ENCODE results near the gene PLD1. TPM values are rescaled to one million over a fixed set of nuclear protein-coding genes. Genes with fewer than 3 reads are reported as not detected.
A peak's percentile ranks its signal among the peaks of the same experiment; 100 is the strongest.

PLD1 gene
- total and polyA plus RNA-seq, 11 donors: 12.3 to 106 (median 61.0) TPM

GRCh38 chr3:171604370-171604769 is 205.9 kb downstream of the PLD1 start:
- Histone ChIP-seq H3K4me3 (no peak overlapping the region), H3K27me3 (no peaks in the 10 kb centered on the region), H3K27ac (no peak overlapping the region), H3K4me1 (peaks cover 0 to 4% (median 0%) of the 10 kb centered on the region in 12 donors), H3K36me3 (peaks cover 0 to 71% (median 32%) of the 10 kb centered on the region in 9 donors), H3K9me3 (no peaks in the 10 kb centered on the region)
- whole genome bisulfite sequencing, 4 donors: 87 to 93% (median 89%) methylated on average over 5 of the region's 5 CpGs
- no peak for ATAC-seq
- no peak for TF ChIP-seq POLR2A (IDR thresholded peaks at IDR 0.05)
- no peak for TF ChIP-seq CTCF (IDR thresholded peaks at IDR 0.05)
- no peak for DNase-seq
- intact Hi-C loops (cut with DNase I): no loop called here

- ATAC-seq (no peak), DNase-seq (no peak)
- TF ChIP-seq CTCF (IDR thresholded peaks at IDR 0.05) (no peak), POLR2A (IDR thresholded peaks at IDR 0.05) (no peak)
- intact Hi-C loops (cut with DNase I): no loop called here
- 91 to 95% (median 93%) methylated on average over 4 of the region's 4 CpGs for WGBS, 4 donors
- Histone ChIP-seq H3K27ac (no peak overlapping the region), H3K4me3 (no peak overlapping the region), H3K27me3 (no peaks in the 10 kb centered on the region), H3K9me3 (no peaks in the 10 kb centered on the region), H3K36me3 (peaks cover 0 to 75% (median 32%) of the 10 kb centered on the region in 9 donors), H3K4me1 (no peaks in the 10 kb centered on the region)
Observed at GRCh38 chr3:171602072-171602471, 208.2 kb downstream of the PLD1 start.

GRCh38 chr3:171600030-171600429 is 210.3 kb downstream of the PLD1 start:
- ATAC-seq: no peak
- intact Hi-C loops (cut with DNase I): no loop called here
- peaks cover 0 to 59% (median 32%) of the 10 kb centered on the region in 9 donors for H3K36me3 ChIP-seq
- H3K9me3 ChIP-seq: no peaks in the 10 kb centered on the region
- 90 to 93% (median 91%) methylated on average over 6 of the region's 6 CpGs for WGBS, 4 donors
- no peaks in the 10 kb centered on the region for H3K27me3 ChIP-seq
- no peak overlapping the region for H3K27ac ChIP-seq
- H3K4me1 ChIP-seq: no peaks in the 10 kb centered on the region
- TF ChIP-seq POLR2A (IDR thresholded peaks at IDR 0.05) (no peak), CTCF (IDR thresholded peaks at IDR 0.05) (no peak)
- H3K4me3 ChIP-seq: no peak overlapping the region
- DNase-seq: no peak

GRCh38 chr3:171598990-171599389 is 211.3 kb downstream of the PLD1 start:
- TF ChIP-seq POLR2A (IDR thresholded peaks at IDR 0.05) (no peak), CTCF (IDR thresholded peaks at IDR 0.05) (no peak)
- H3K4me1 ChIP-seq: no peaks in the 10 kb centered on the region
- WGBS, 4 donors: 84 to 87% (median 86%) methylated on average over 3 of the region's 3 CpGs
- DNase-seq (no peak), ATAC-seq (peak in 1 of 4 donors; percentile 7)
- peaks cover 0 to 48% (median 28%) of the 10 kb centered on the region in 9 donors for H3K36me3 ChIP-seq
- no peak overlapping the region for H3K4me3 ChIP-seq
- H3K27ac ChIP-seq: no peak overlapping the region
- H3K27me3 ChIP-seq: no peaks in the 10 kb centered on the region
- intact Hi-C loops (cut with DNase I): no loop called here
- H3K9me3 ChIP-seq: no peaks in the 10 kb centered on the region

All from heart left ventricle (tissue), 16 donors.